Islet of Langerhans (tissue), 1 donor: ENCODE data around the gene IFNAR1.

Experiments used
- FAIRE-seq: peaks from one replicate; lab custom pipeline; 2011; peaks lifted over from hg19 to GRCh38; lab: Jason Lieb, UNC

The IFNAR1 gene

DNA sequence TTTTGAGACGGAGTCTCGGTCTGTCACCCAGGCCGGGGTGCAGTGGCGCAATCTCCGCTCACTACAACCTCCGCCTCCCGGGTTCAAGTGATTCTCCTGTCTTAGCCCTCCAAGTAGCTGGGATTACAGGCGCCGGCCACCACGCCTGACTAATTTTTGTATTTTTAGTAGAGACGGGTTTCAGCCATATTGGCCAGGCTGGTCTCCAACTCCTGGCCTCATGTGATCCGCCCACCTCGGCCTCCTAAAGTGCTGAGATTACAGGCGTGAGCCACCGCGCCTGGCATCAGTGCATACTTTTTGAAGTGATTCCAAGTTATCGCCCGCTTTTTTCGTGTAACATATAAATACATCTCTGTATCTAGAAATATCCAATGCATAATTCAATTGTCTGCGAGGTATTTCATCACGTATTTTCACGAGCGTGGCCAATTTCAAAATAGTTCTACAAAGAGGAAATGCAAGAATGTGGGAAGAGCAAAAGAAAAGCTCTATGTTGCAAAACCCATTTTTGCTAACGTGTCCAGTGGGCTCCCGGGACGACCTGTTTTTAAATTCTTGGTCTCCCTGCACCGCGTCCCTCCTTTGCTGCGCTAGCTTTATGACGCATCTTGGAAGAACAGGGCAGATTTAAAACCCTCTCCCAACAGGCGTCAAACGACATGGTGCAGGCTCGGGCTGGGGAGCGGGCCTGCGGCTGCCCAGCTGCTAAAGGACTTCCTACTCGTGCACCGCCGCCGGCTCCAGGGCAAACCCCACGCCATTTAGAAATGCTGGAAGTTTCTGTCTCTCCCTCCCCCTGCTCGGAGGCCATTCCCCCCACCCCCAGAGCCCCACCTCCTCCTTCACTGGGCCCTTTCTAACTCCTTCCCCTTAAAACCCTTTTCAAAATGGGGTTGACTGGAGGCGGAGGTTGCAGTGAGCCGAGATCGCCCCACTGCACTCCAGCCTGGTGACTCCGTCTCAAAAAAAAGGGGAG is 77.5 kb downstream of the IFNAR1 start:
- FAIRE-seq = no peak

DNA sequence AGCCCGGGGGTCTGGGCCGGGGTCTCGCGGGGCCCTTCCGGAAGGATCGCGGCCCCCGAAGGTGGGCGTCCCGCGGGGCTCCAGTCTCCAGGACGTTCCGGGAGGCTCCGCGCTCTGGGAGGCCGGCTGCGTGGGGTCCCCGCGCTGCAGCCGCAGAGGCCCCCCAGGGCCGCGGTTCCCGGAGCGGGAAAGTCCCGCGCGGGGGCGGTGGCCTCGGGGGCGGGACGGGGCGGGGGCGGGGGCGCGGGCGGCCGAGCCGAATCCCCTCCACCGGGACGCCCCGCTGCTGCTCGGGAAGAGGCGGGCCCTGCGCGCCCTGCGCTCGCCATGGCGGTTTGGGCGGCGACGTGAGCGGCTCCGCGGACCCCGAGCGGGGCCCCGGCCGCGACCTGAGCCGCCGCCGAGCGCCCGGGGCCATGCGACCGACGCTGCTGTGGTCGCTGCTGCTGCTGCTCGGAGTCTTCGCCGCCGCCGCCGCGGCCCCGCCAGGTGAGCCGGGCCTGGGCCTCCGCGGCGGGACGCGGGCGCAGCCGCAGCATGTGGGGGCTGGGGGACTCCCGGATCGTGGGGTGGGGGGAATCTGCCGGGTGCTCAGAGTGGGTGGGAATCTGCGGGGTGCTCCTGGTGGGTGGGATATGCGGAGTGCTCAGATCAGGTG is 78.5 kb downstream of the IFNAR1 start, which contains the start of gene IFNGR2:
Gene IFNGR2, plus strand, starts transcription at position 286 of the 658 bp plus-strand sequence. Its CDS starts 131 bp downstream, at position 417.
- no peak for FAIRE-seq

DNA sequence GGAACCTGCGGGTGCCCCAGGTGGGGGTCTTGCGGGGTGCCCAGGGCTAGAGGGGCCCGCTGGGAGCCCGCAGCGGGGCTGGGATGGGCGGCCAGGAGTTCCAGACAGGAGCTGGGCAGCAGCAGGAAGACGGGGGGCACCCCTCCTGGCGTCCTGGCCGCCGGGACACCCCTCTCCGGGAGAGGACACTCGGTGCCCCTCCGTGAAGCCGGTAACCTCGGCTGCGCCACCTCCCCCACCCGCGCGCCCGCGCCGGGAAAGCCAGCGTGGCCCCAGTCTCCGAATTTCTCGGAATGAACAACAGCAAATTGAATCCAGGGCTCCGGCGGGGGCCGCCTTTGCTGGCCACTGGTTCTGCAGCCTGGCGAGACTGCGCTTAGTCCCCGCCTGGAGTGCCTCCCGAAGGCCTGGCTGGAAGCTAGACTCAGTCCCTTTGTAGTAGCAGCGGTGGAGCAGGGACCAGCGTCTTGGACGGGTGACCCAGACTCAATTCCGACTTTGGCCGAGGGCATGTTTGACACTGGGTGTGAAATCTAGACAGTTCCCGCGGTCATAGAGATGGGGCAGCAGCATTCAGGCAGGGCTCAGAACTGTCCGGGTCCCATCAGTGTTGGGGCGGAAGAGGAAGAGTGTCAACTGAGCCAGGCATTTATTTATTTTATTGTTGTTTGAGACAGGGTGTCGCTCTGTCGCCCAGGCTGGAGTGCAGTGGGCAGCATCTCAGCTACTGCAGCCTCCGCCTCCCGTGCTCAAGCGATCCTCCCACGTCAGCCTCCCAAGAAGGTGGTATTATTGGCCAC is 79.2 kb downstream of the IFNAR1 start:
- no peak for FAIRE-seq

DNA sequence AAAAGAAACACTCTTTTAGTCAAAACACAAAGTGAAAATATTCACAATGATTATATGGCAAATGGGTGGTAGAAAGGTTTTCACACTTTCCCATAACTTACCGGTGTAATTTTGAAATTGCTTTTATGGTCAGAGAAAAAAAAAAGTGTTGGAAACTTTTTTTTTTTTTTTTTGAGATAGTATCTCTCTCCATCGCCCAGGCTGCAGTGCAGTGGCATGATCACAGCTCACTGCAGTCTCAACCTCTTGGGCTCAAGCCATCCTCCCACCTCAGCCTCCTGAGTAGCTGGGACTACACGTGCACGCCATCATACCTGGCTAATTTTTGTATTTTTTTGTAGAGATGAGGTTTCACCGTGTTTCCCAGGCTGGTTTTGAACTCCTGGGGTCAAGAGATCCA is 81.7 kb downstream of the IFNAR1 start:
- FAIRE-seq = no peak
